ENCODE results near the gene HMGN1.
"Not testable (repeated sequence)": the region's sequence is repeated elsewhere in the genome, so short reads cannot be mapped to it uniquely, and the experiment has no call there.

The HMGN1 gene

DNA sequence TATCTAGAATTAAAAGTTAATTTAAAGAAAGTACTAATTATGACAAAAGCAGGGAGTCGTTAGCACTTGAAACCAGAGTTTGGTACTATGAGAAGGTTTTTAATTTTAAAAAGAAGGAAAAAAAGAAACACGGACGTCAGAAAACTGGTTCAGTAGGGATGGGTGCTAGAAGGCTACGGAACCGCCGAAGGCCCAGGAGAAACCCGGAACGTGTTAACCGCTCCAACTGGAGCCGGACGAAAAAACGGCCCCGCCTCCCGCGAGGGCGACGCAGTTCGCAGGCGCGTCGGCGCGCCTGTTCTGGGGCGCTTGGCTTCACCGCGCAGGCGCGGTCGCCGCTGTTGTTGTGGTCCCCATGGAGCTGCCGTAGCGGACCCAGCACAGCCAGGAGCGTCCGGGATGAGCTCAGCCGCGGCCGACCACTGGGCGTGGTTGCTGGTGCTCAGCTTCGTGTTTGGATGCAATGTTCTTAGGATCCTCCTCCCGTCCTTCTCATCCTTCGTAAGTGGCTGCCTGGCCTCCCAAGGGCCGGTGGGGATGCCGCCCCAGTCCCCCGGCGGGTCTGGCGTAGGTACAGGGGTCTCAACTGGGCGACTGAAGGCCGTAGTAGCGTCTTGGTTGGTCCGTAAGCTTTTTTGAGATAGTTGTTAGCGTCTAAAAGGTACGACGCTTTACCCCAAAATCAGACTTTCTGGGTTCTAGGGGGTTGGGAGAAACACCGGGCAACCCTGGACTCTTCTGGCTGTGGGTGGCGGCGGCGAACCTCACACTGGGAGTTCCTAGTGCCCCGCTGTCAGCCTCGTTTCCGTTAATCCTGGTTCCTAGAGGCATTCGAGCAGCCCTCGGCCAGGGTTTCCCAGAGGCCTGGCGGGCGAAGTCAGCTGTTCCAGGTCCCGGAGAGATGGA lies 31.4 kb upstream of the HMGN1 start:
- no peak for FAIRE-seq
- peak; percentile 88 for DNase-seq (ENCODE audit: insufficient read length, low spot score)
- no peak for TF ChIP-seq CTCF (IDR thresholded peaks at IDR 0.05; ENCODE audit: insufficient read depth, missing control alignments)

DNA sequence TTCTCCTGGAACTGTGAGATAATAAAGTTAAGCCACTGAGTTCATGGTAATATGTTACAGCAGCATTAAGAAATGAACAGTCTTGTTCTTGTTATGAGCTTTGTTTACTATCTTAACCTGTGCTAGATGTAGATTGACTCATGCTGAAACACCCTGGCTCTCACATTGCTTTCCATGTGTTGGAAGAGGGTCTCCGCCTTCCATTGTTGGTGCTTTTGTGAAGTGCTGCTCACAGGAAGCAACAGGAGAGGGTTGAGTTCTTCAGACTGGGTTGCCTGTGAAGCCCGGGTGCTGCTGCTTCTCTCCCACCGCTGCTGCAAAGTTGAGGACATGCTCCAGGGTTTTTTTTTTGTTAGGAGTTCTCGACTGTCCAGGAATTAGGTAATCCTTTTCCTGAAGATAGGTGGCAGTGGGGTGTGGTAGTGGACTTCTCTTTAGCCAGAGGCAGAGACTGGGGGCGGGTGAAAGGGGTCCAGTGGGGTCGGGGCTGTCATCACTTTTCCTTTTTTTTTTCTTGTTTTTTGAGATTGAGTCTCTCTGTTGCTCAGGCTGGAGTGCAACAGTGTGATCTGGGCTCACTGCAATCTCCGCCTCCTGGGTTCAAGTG lies 28.7 kb upstream of the HMGN1 start:
- no peak for DNase-seq (ENCODE audit: insufficient read length, low spot score)
- no peak for TF ChIP-seq CTCF (IDR thresholded peaks at IDR 0.05; ENCODE audit: insufficient read depth, missing control alignments)
- FAIRE-seq = no peak

- no peak for TF ChIP-seq CTCF (IDR thresholded peaks at IDR 0.05; ENCODE audit: insufficient read depth, missing control alignments)
- FAIRE-seq (no peak), DNase-seq (ENCODE audit: insufficient read length, low spot score) (no peak)
These were observed 26.6 kb upstream of the HMGN1 start for GRCh38 chr21:39375446-39375845.

DNA sequence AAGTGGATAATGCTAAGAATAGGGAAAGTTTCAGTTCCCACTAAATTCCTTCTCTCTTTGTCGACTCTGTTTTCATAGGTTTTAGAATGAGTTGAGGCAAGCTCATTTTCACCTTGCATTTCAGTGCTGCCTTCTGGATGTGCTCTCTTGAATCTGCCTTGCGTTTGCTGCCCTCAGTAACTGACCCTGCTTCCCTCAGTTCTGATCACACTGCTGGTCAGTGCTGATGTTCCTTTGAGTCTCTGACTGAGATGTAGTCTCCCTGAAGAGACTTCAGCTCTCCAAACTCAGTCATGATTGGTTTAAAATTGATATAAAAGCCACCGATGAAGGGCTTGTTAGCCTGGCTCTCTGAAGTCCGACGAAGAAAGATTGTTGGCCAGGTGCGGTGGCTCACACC lies 25.2 kb upstream of the HMGN1 start:
- DNase-seq (ENCODE audit: insufficient read length, low spot score) = no peak
- no peak for TF ChIP-seq CTCF (IDR thresholded peaks at IDR 0.05; ENCODE audit: insufficient read depth, missing control alignments)
- no peak for FAIRE-seq

GRCh38 chr21:39373634-39374033 lies 24.7 kb upstream of the HMGN1 start:
- FAIRE-seq = no peak

GRCh38 chr21:39369896-39370288 lies 21.0 kb upstream of the HMGN1 start:
- DNase-seq (ENCODE audit: insufficient read length, low spot score); FAIRE-seq: not testable (repeated sequence)

More at GRCh38 chr21:39373634-39374033, 24.7 kb upstream of the HMGN1 start:
- DNase-seq (ENCODE audit: insufficient read length, low spot score) = no peak
- TF ChIP-seq CTCF (IDR thresholded peaks at IDR 0.05; ENCODE audit: insufficient read depth, missing control alignments) = peak; percentile 29

GRCh38 chr21:39367783-39368182 lies 18.9 kb upstream of the HMGN1 start:
- no peak for FAIRE-seq
- no peak for DNase-seq (ENCODE audit: insufficient read length, low spot score)
- TF ChIP-seq CTCF (IDR thresholded peaks at IDR 0.05; ENCODE audit: insufficient read depth, missing control alignments) = no peak

All from D721Med (cell line).